ENCODE data around the gene USP25.

The USP25 gene

GRCh38 chr21:15826147-15826780 lies 96.5 kb downstream of the USP25 start:
- Histone ChIP-seq H4K20me1 (ENCODE audit: control insufficient read depth, insufficient read depth, low read depth, low read length) (no peaks in the 10 kb centered on the region), H3F3A (ENCODE audit: control insufficient read depth, insufficient read depth) (no peaks in the 10 kb centered on the region), H3K79me2 (ENCODE audit: control insufficient read depth, low read length) (no peaks in the 10 kb centered on the region), H3K4me2 (ENCODE audit: low read length) (no peak overlapping the region), H3K9me2 (replicated peaks; ENCODE audit: control insufficient read depth, low read length) (no peaks in the 10 kb centered on the region), H3K36me3 (ENCODE audit: control insufficient read depth, low read length) (peaks cover 27% of the 10 kb centered on the region), H3K4me1 (ENCODE audit: control insufficient read depth, low read length) (no peaks in the 10 kb centered on the region; the same call in 1 of the 2 replicates), H3K4me3 (ENCODE audit: low read length) (no peak overlapping the region), H3K27me3 (ENCODE audit: control insufficient read depth, low read length) (no peaks in the 10 kb centered on the region), H3K9me3 (ENCODE audit: control insufficient read depth, insufficient read depth, low read length) (no peaks in the 10 kb centered on the region), H3K27ac (ENCODE audit: low read depth, low read length) (no peak overlapping the region)
- TF ChIP-seq CTCF (IDR thresholded peaks at IDR 0.05; ENCODE audit: low read depth, low read length, poor library complexity, severe bottlenecking), result peak; percentile 57
- no peak for TF ChIP-seq EZH2phosphoT487 (IDR thresholded peaks at IDR 0.05; ENCODE audit: borderline replicate concordance, low read length)

DNA sequence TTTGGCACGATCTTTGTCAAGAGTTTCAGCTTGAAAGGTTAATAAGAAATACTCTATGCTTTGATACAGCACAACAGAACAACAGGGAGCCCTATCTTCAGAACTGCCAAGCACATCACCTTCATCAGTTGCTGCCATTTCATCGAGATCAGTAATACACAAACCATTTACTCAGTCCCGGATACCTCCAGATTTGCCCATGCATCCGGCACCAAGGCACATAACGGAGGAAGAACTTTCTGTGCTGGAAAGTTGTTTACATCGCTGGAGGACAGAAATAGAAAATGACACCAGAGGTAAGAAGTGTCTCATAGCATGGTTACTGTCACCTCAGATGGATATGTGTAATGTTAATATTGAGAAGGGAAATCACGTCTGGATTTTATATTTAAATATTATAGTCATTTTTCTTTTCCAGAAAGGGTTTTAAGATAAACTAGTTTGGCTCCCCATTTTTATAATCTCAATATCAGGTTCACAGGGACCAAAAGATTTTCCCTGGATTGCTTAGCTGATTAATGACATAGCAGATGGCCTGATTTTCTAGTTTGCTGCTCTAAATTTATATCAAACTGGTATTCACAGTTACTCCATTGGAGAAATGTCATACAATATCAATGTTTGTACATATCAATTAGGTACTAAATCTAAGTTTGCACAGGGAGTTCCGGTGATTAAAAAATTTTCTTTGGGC lies 97.3 kb downstream of the USP25 start:
- no peaks in the 10 kb centered on the region for H3F3A ChIP-seq (ENCODE audit: control insufficient read depth, insufficient read depth)
- peaks cover 30% of the 10 kb centered on the region for H3K36me3 ChIP-seq (ENCODE audit: control insufficient read depth, low read length)
- H4K20me1 ChIP-seq (ENCODE audit: control insufficient read depth, insufficient read depth, low read depth, low read length), result no peaks in the 10 kb centered on the region
- no peaks in the 10 kb centered on the region; the same call in 1 of the 2 replicates for H3K4me1 ChIP-seq (ENCODE audit: control insufficient read depth, low read length)
- H3K9me3 ChIP-seq (ENCODE audit: control insufficient read depth, insufficient read depth, low read length), result no peaks in the 10 kb centered on the region
- no peaks in the 10 kb centered on the region for H3K9me2 ChIP-seq (replicated peaks; ENCODE audit: control insufficient read depth, low read length)
- no peak overlapping the region for H3K4me2 ChIP-seq (ENCODE audit: low read length)
- no peak for TF ChIP-seq EZH2phosphoT487 (IDR thresholded peaks at IDR 0.05; ENCODE audit: borderline replicate concordance, low read length)
- TF ChIP-seq CTCF (IDR thresholded peaks at IDR 0.05; ENCODE audit: low read depth, low read length, poor library complexity, severe bottlenecking), result no peak
- no peaks in the 10 kb centered on the region for H3K27me3 ChIP-seq (ENCODE audit: control insufficient read depth, low read length)
- H3K79me2 ChIP-seq (ENCODE audit: control insufficient read depth, low read length), result no peaks in the 10 kb centered on the region
- no peak overlapping the region for H3K4me3 ChIP-seq (ENCODE audit: low read length)
- no peak overlapping the region for H3K27ac ChIP-seq (ENCODE audit: low read depth, low read length)

GRCh38 chr21:15831497-15831896 lies 101.7 kb downstream of the USP25 start:
- TF ChIP-seq CTCF (IDR thresholded peaks at IDR 0.05; ENCODE audit: low read depth, low read length, poor library complexity, severe bottlenecking) (no peak), EZH2phosphoT487 (IDR thresholded peaks at IDR 0.05; ENCODE audit: borderline replicate concordance, low read length) (no peak)
- H3K36me3 ChIP-seq (ENCODE audit: control insufficient read depth, low read length), result peaks cover 30% of the 10 kb centered on the region
- no peaks in the 10 kb centered on the region for H3K79me2 ChIP-seq (ENCODE audit: control insufficient read depth, low read length)

More at GRCh38 chr21:15831497-15831896, 101.7 kb downstream of the USP25 start:
- no peaks in the 10 kb centered on the region for H3K9me2 ChIP-seq (replicated peaks; ENCODE audit: control insufficient read depth, low read length)
- no peak overlapping the region for H3K27ac ChIP-seq (ENCODE audit: low read depth, low read length)
- H3F3A ChIP-seq (ENCODE audit: control insufficient read depth, insufficient read depth), result no peaks in the 10 kb centered on the region
- no peaks in the 10 kb centered on the region for H3K27me3 ChIP-seq (ENCODE audit: control insufficient read depth, low read length)
- H4K20me1 ChIP-seq (ENCODE audit: control insufficient read depth, insufficient read depth, low read depth, low read length), result no peaks in the 10 kb centered on the region
- H3K4me2 ChIP-seq (ENCODE audit: low read length), result no peak overlapping the region
- no peak overlapping the region for H3K4me3 ChIP-seq (ENCODE audit: low read length)
- H3K4me1 ChIP-seq (ENCODE audit: control insufficient read depth, low read length), result no peaks in the 10 kb centered on the region
- no peaks in the 10 kb centered on the region for H3K9me3 ChIP-seq (ENCODE audit: control insufficient read depth, insufficient read depth, low read length)

Data from DOHH2 (cell line).